GM10266 (cell line): ENCODE data around the gene NPNT.

Experiments
- DNase-seq: peaks from one replicate; pipeline ENCODE4 v3.0.0; 2012; ENCODE audit errors: extremely low spot score
- CTCF ChIP-seq: IDR thresholded peaks from 2 replicates; pipeline ENCODE4 v1.5.1; 2012; ENCODE audit warnings: mild to moderate bottlenecking, low read depth; ENCODE audit not compliant: control insufficient read depth, insufficient read depth; ENCODE audit errors: missing control alignments

NPNT gene

DNA sequence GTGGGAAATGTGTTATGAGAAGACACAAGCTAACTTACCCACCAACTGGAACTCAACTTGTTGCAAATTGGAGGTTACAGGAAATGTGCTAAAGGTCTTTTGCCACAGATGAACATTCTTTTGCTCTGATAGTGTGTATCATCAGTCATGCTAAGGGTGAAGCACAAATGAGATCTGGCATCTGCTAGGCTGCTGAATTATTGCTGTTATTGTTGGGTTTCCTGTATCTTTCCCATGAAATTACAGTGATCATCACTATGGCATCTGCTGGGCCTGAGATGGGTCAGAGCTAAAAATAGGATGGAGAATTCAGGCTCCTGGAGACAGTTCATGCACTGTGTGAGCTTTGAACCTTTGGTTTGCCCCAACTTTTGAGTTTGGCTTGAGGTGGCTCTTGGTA lies 124.5 kb downstream of the NPNT start:
- DNase-seq: no peak
- no peak for TF ChIP-seq CTCF
